Activated T-cell treated with anti-CD3 and anti-CD28 coated beads, Interleukin-2, amount 50 U/mL, for 72 hours (primary cell): ENCODE results near the gene WTIP. TPM values are rescaled to one million over a fixed set of nuclear protein-coding genes. Genes with fewer than 3 reads are reported as not detected.

Experiments
- ATAC-seq, 2 donors: fragments of 150-1000 bp; cut with Tn5 transposase; replicated peaks in 1 of 2; 2 replicates each; pipeline ENCODE4 v1.10.0; 2021; ENCODE audit warnings: moderate library complexity in 2 of 2, mild to moderate bottlenecking in 1 of 2
- DNase-seq, 2 donors: peaks; one replicate each; pipeline ENCODE4 v3.0.0; 2021 to 2022; ENCODE audit warnings: mixed read lengths in 1 of 2
- H3K27ac Mint-ChIP-seq: one replicate; pipeline ENCODE4 v1.8.0; 2022; ENCODE audit warnings: mild to moderate bottlenecking, moderate library complexity, mixed read lengths
- H3K27me3 Mint-ChIP-seq: one replicate; pipeline ENCODE4 v1.8.0; 2022; ENCODE audit warnings: low read depth, mixed read lengths
- H3K36me3 Mint-ChIP-seq, 2 donors: one replicate each; pipeline ENCODE4 v1.8.0; 2022; ENCODE audit warnings: mixed read lengths in 2 of 2, mild to moderate bottlenecking in 1 of 2; ENCODE audit not compliant: insufficient read depth in 2 of 2
- H3K4me1 Mint-ChIP-seq: one replicate; pipeline ENCODE4 v1.8.0; 2022; ENCODE audit warnings: low read depth, mixed read lengths
- H3K4me3 Mint-ChIP-seq, 2 donors: one replicate each; pipeline ENCODE4 v1.8.0; 2022; ENCODE audit warnings: mild to moderate bottlenecking in 2 of 2, mixed read lengths in 2 of 2, moderate library complexity in 2 of 2
- H3K9me3 Mint-ChIP-seq, 2 donors: one replicate each; pipeline ENCODE4 v1.8.0; 2022; ENCODE audit warnings: mixed read lengths in 2 of 2
- total RNA-seq, 2 donors: library from RNA; stranded (reverse); gene quantifications; one replicate each; pipeline ENCODE4 v1.2.3, GENCODE V29; 2022

Gene WTIP
- total RNA-seq, 2 donors from 2014 or later, result 0.30 to 0.70 TPM

- Mint-ChIP-seq H3K4me1 (no peaks in the 10 kb centered on the region), H3K4me3 (no peak overlapping the region), H3K27ac (no peak overlapping the region), H3K9me3 (peaks cover 0 to 7% of the 10 kb centered on the region in 2 donors), H3K27me3 (no peaks in the 10 kb centered on the region), H3K36me3 (peaks cover 1 to 3% of the 10 kb centered on the region in 2 donors)
- ATAC-seq, result no peak
- DNase-seq, result no peak
Observed at GRCh38 chr19:34513767-34514166, 32.2 kb downstream of the WTIP start.

GRCh38 chr19:34519602-34520001 lies 38.0 kb downstream of the WTIP start:
- Mint-ChIP-seq H3K36me3 (no peaks in the 10 kb centered on the region), H3K9me3 (peaks cover 0 to 2% of the 10 kb centered on the region in 2 donors), H3K27ac (no peak overlapping the region), H3K4me1 (no peaks in the 10 kb centered on the region), H3K4me3 (no peak overlapping the region), H3K27me3 (peaks cover 22% of the 10 kb centered on the region)
- DNase-seq, result no peak
- ATAC-seq, result no peak

GRCh38 chr19:34523408-34523807 lies 41.9 kb downstream of the WTIP start:
- Mint-ChIP-seq H3K27me3 (peaks cover 35% of the 10 kb centered on the region), H3K9me3 (peaks cover 0 to 2% of the 10 kb centered on the region in 2 donors), H3K27ac (no peak overlapping the region), H3K36me3 (no peaks in the 10 kb centered on the region), H3K4me1 (no peaks in the 10 kb centered on the region), H3K4me3 (no peak overlapping the region)
- no peak for ATAC-seq
- no peak for DNase-seq

- Mint-ChIP-seq H3K36me3 (no peaks in the 10 kb centered on the region), H3K4me3 (no peak overlapping the region), H3K27me3 (peaks cover 40% of the 10 kb centered on the region), H3K27ac (no peak overlapping the region), H3K4me1 (no peaks in the 10 kb centered on the region), H3K9me3 (peaks cover 0 to 2% of the 10 kb centered on the region in 2 donors)
- DNase-seq, result no peak
- ATAC-seq, result no peak
Observed at GRCh38 chr19:34525001-34525400, 43.4 kb downstream of the WTIP start.

GRCh38 chr19:34534206-34534605 lies 52.6 kb downstream of the WTIP start:
- Mint-ChIP-seq H3K4me3 (no peak overlapping the region), H3K27me3 (peaks cover 43% of the 10 kb centered on the region), H3K36me3 (no peaks in the 10 kb centered on the region), H3K9me3 (no peaks in the 10 kb centered on the region), H3K27ac (no peak overlapping the region), H3K4me1 (no peaks in the 10 kb centered on the region)
- no peak for ATAC-seq
- DNase-seq, result no peak

DNA sequence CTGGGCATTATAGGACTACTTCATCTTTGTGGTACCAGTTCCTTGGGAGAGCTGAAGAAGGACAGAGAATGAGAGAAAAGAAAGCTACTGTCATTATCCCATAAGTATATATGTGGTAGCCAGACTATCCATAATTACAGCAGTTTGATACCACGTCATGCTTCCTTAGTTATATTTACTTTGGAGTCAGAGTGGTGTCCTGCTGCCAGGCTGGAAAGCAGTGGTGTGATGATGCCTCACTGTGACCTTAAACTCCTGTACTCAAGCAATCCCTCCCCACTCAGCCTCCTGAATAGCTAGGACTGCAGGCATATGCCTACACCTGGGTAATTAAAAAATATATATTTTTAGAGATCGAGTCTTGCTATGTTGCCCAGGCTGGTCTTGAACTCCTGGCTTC lies 57.8 kb downstream of the WTIP start:
- no peak for DNase-seq
- no peak for ATAC-seq
- H3K4me3 Mint-ChIP-seq, result no peak overlapping the region
- H3K9me3 Mint-ChIP-seq, result peaks cover 4 to 9% of the 10 kb centered on the region in 2 donors
- H3K27ac Mint-ChIP-seq, result no peak overlapping the region
- H3K36me3 Mint-ChIP-seq, result peaks cover 6 to 7% of the 10 kb centered on the region in 2 donors
- H3K4me1 Mint-ChIP-seq, result no peaks in the 10 kb centered on the region
- H3K27me3 Mint-ChIP-seq, result peaks cover 23% of the 10 kb centered on the region

DNA sequence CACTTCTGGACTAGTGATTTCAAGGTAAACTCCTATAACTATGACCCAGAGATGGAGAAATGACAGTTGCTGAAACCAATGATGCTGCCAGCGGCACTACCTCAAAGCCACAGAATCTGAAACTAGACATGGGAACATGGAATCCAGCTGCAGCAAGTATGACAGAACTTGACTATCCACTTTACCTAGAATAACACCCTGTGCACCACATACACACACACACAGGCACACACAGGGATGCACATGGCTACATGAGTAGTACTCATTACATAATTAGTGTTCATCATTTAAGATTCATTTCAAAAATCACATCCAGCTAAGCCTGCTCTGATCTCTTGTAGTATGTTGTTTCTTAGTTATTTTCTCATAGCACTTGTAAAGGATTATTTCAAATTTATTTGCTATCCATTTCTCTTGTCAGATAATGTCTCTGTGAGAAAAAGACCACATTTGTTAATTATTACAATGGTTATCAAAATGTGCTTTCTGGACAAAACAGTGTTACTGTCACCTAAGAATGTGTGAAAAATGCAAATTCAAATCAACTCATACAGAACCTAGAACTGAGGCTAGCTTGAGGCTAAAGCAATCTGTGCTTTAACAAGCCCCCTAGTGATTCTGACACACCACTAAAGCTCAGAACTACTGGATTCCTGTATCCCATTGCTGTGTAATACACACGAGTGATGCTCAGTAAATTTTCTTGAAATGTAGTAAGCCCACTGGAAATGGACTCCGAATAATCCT lies 59.4 kb downstream of the WTIP start:
- H3K9me3 Mint-ChIP-seq, result peaks cover 4 to 9% of the 10 kb centered on the region in 2 donors
- H3K36me3 Mint-ChIP-seq, result peaks cover 6 to 7% of the 10 kb centered on the region in 2 donors
- no peak overlapping the region for H3K4me3 Mint-ChIP-seq
- DNase-seq (no peak), ATAC-seq (no peak)
- H3K27me3 Mint-ChIP-seq, result peaks cover 16% of the 10 kb centered on the region
- H3K4me1 Mint-ChIP-seq, result no peaks in the 10 kb centered on the region
- H3K27ac Mint-ChIP-seq, result no peak overlapping the region

DNA sequence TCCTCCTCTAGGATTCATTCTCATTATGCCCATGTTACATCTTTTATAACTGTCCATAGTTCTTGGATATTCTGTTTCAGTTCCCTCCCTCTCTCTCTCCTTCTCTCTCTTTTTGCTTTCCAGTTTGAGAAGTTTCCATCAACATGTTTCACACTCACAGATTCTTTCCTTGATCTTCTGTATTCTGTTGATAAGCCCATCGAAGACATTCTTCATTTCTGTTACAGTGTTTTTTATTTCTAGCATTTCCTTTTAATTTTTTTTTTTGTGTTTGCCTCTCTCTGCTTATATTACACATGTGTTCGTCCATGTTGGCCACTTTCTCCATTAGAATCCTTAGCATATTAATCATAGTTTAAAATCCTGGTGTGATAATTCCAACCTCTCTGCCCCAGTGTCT lies 68.3 kb downstream of the WTIP start:
- H3K27ac Mint-ChIP-seq, result no peak overlapping the region
- DNase-seq (no peak), ATAC-seq (no peak)
- no peaks in the 10 kb centered on the region for H3K4me1 Mint-ChIP-seq
- H3K4me3 Mint-ChIP-seq, result no peak overlapping the region
- H3K9me3 Mint-ChIP-seq, result peaks cover 13 to 14% of the 10 kb centered on the region in 2 donors
- peaks cover 16% of the 10 kb centered on the region for H3K27me3 Mint-ChIP-seq
- peaks cover 8 to 10% of the 10 kb centered on the region in 2 donors for H3K36me3 Mint-ChIP-seq

- peaks cover under 1% of the 10 kb centered on the region in 2 donors for H3K9me3 Mint-ChIP-seq
- ATAC-seq (no peak), DNase-seq (no peak)
- H3K27me3 Mint-ChIP-seq, result peaks cover 43% of the 10 kb centered on the region
- H3K27ac Mint-ChIP-seq, result no peak overlapping the region
- no peak overlapping the region for H3K4me3 Mint-ChIP-seq
- H3K36me3 Mint-ChIP-seq, result no peaks in the 10 kb centered on the region
- H3K4me1 Mint-ChIP-seq, result no peaks in the 10 kb centered on the region
Observed at GRCh38 chr19:34555447-34555846, 73.9 kb downstream of the WTIP start.

GRCh38 chr19:34556488-34556887 lies 74.9 kb downstream of the WTIP start:
- DNase-seq (peak; percentile 33 to 36), ATAC-seq (no peak)
- no peak overlapping the region for H3K27ac Mint-ChIP-seq
- peaks cover 0 to under 1% of the 10 kb centered on the region in 2 donors for H3K9me3 Mint-ChIP-seq
- H3K36me3 Mint-ChIP-seq, result no peaks in the 10 kb centered on the region
- no peaks in the 10 kb centered on the region for H3K4me1 Mint-ChIP-seq
- H3K4me3 Mint-ChIP-seq, result no peak overlapping the region
- H3K27me3 Mint-ChIP-seq, result peaks cover 43% of the 10 kb centered on the region

DNA sequence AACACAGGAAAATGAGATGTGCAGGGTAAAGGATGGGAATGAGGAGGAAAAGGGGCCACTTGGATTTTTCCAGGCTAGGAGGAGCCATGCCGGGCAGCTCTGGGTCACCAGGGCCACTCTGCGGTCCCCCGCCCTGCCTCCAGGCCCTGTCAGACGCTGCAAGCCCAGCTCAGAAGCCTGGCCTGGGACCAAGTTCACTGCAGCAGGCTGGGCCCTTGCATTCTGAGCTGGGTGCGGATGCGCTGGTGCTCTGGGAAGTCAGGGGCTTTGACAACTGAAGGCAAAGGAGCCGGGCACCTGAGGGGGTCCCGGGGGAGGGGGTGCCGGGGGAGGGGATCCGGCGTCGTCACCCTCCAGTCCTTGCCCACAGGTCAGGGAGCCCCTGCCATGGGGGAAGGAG lies 77.5 kb downstream of the WTIP start:
- Mint-ChIP-seq H3K4me1 (no peaks in the 10 kb centered on the region), H3K4me3 (no peak overlapping the region), H3K36me3 (no peaks in the 10 kb centered on the region), H3K27me3 (peaks cover 35% of the 10 kb centered on the region), H3K9me3 (peaks cover 1 to 3% of the 10 kb centered on the region in 2 donors), H3K27ac (no peak overlapping the region)
- DNase-seq, result no peak
- no peak for ATAC-seq

GRCh38 chr19:34560229-34560628 lies 78.7 kb downstream of the WTIP start:
- H3K4me1 Mint-ChIP-seq, result no peaks in the 10 kb centered on the region
- no peak overlapping the region for H3K4me3 Mint-ChIP-seq
- ATAC-seq (no peak), DNase-seq (no peak)
- H3K9me3 Mint-ChIP-seq, result peaks cover 5 to 7% of the 10 kb centered on the region in 2 donors
- peaks cover 4% of the 10 kb centered on the region in 2 donors for H3K36me3 Mint-ChIP-seq
- H3K27ac Mint-ChIP-seq, result no peak overlapping the region
- peaks cover 26% of the 10 kb centered on the region for H3K27me3 Mint-ChIP-seq
